D721Med (cell line): ENCODE data around the gene RBL2.

Experiments
- DNase-seq: peaks from one replicate; pipeline ENCODE4 v3.0.0; 2011; ENCODE audit warnings: low spot score; ENCODE audit not compliant: insufficient read length
- FAIRE-seq: peaks from 2 replicates; lab custom pipeline; 2011; peaks lifted over from hg19 to GRCh38; lab: Jason Lieb, UNC
- CTCF ChIP-seq: IDR thresholded peaks from 2 replicates; pipeline ENCODE4 v1.5.1; 2012; ENCODE audit warnings: mild to moderate bottlenecking, control low read depth; ENCODE audit not compliant: insufficient read depth; ENCODE audit errors: missing control alignments

RBL2 gene

GRCh38 chr16:53523126-53523804, 89.0 kb downstream of the RBL2 start:
- DNase-seq, result no peak
- TF ChIP-seq CTCF, result no peak
- no peak for FAIRE-seq

- FAIRE-seq (no peak), DNase-seq (no peak)
- TF ChIP-seq CTCF, result no peak
Measured at GRCh38 chr16:53523971-53524548, 89.8 kb downstream of the RBL2 start.

- no peak for FAIRE-seq
- no peak for DNase-seq
- TF ChIP-seq CTCF, result no peak
Measured at GRCh38 chr16:53528797-53529196, 94.5 kb downstream of the RBL2 start.

DNA sequence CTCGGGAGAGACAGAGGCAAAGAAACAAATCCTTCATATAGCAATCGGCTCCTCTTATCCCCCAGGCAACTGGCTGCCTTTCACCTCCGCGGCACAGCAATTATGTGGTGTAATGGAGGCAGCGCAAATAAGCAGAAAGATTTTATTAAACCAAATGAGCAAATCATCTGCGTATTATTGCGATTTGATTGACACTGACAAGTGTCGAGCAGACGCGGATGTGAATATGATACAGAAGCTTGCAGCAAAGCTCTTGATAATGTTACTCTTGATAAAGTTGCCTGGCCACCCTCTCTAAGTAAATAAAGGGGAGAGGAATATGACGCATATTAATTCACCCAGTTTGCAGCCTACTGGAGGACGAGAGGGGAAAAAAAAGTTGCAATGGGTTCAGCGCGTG, 95.2 kb downstream of the RBL2 start:
- no peak for FAIRE-seq
- DNase-seq, result no peak
- TF ChIP-seq CTCF, result no peak

- FAIRE-seq, result no peak
Measured at GRCh38 chr16:53530046-53530445, 95.8 kb downstream of the RBL2 start.

GRCh38 chr16:53530741-53531140, 96.5 kb downstream of the RBL2 start:
- TF ChIP-seq CTCF, result no peak
- DNase-seq (no peak), FAIRE-seq (no peak)

More at GRCh38 chr16:53530046-53530445, 95.8 kb downstream of the RBL2 start:
- no peak for TF ChIP-seq CTCF
- no peak for DNase-seq

- no peak for TF ChIP-seq CTCF
- FAIRE-seq (no peak), DNase-seq (no peak)
Measured at GRCh38 chr16:53534206-53534605, 99.9 kb downstream of the RBL2 start.
